ENCODE measurements around the gene MS4A6A.

GRCh38 chr11:60214386-60214785, 31.5 kb upstream of the MS4A6A start:
- no peak for TF ChIP-seq POLR2A (IDR thresholded peaks at IDR 0.05)
- TF ChIP-seq CTCF (IDR thresholded peaks at IDR 0.05): no peak
